Uterus (tissue), 4 donors: ENCODE data around the gene TIMMDC1. TPM values are rescaled to one million over a fixed set of nuclear protein-coding genes. Genes with fewer than 3 reads are reported as not detected.
A peak's percentile ranks its signal among the peaks of the same experiment; 100 is the strongest.

Experiments used
- DNase-seq, 2 donors: peaks; one replicate each; pipeline ENCODE4 v3.0.0-alpha.2; 2019 to 2020
- H3K27ac ChIP-seq, 2 donors: fragments of 200-600 bp; sonication (generic); 1 replicate in 1 of 2; 2 replicates in 1 of 2; pipeline ENCODE4 v1.5.1; 2016 to 2018
- H3K27me3 ChIP-seq, 2 donors: fragments of 200-600 bp; sonication (generic); one replicate each; pipeline ENCODE4 v1.5.1; 2018 to 2019; ENCODE audit warnings: control low read depth in 1 of 2
- H3K36me3 ChIP-seq, 2 donors: fragments of 200-600 bp; sonication (generic); one replicate each; pipeline ENCODE4 v1.5.1; 2019; ENCODE audit warnings: control low read depth in 1 of 2
- H3K4me1 ChIP-seq, 2 donors: fragments of 200-600 bp; sonication (generic); one replicate each; pipeline ENCODE4 v1.5.1; 2018 to 2019; ENCODE audit warnings: control low read depth in 1 of 2
- H3K4me3 ChIP-seq, 2 donors: fragments of 200-600 bp; sonication (generic); 1 replicate in 1 of 2; 2 replicates in 1 of 2; pipeline ENCODE4 v1.5.1; 2018 to 2019; ENCODE audit warnings: mild to moderate bottlenecking in 1 of 2
- H3K9me3 ChIP-seq, 2 donors: fragments of 200-600 bp; sonication (generic); one replicate each; pipeline ENCODE4 v1.5.1; 2019; ENCODE audit warnings: control low read depth in 1 of 2
- POLR2A ChIP-seq, 2 donors: fragments of 450-650 bp; IDR thresholded peaks; one replicate each; pipeline ENCODE4 v1.6.1; 2016; ENCODE audit warnings: antibody characterized with exemption in 2 of 2, mild to moderate bottlenecking in 1 of 2, moderate library complexity in 1 of 2
- intact Hi-C: fragments of 100-400 bp; cut with DNase I; formaldehyde crosslinking; loops from one replicate; pipeline ENCODE4 v1.15.1; 2023; ENCODE audit warnings: low total_unique reads
- total RNA-seq, 4 donors: library from RNA; depleted of rRNA in 3 of 4; stranded (reverse); fragments of >200 nt in 3 of 4; gene quantifications; one replicate each; pipeline versions ENCODE4 v1.1.0 to v1.2.4, GENCODE V29; 2014 to 2023
- TF ChIP-seq, protein P1 (sequence below), 4 experiments: fragments of 200-600 bp in 2 of 4; fragments of 450-650 bp in 2 of 4; sonication (generic) in 2 of 4; IDR thresholded peaks; one replicate each; pipeline ENCODE4 v1.5.1; 2016 to 2019; ENCODE audit warnings: antibody characterized with exemption in 4 of 4, mild to moderate bottlenecking in 2 of 4, moderate library complexity in 1 of 4
- donor health status: DM: yes; HTN: yes; CAD: no.

The TIMMDC1 gene
- total RNA-seq, 4 donors from 2014 or later, result 15.1 to 83.4 (median 31.4) TPM

DNA sequence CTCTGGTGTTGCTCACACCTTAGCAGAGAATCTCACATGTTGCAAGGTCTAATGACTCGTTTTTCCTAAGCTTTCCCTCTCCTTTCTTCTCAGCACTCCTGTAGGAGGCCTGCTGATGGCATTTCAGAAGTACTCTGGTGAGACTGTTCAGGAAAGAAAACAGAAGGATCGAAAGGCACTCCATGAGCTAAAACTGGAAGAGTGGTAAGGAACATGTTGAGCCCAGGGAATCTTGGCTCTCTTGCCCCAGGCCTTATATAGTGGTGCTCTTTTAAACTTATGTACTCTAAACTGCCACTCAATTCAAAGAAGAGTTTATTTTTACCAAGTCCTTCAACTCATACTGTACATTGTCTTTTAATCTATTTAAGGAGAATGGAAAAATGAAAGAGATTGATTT lies 18.8 kb downstream of the TIMMDC1 start:
- DNase-seq, result no peak
- Histone ChIP-seq H3K36me3 (no peaks in the 10 kb centered on the region), H3K27me3 (no peaks in the 10 kb centered on the region), H3K4me1 (no peaks in the 10 kb centered on the region), H3K9me3 (no peaks in the 10 kb centered on the region), H3K27ac (no peak overlapping the region), H3K4me3 (no peak overlapping the region)
- no peak for TF ChIP-seq POLR2A (IDR thresholded peaks at IDR 0.05)
- TF ChIP-seq, protein P1, sequence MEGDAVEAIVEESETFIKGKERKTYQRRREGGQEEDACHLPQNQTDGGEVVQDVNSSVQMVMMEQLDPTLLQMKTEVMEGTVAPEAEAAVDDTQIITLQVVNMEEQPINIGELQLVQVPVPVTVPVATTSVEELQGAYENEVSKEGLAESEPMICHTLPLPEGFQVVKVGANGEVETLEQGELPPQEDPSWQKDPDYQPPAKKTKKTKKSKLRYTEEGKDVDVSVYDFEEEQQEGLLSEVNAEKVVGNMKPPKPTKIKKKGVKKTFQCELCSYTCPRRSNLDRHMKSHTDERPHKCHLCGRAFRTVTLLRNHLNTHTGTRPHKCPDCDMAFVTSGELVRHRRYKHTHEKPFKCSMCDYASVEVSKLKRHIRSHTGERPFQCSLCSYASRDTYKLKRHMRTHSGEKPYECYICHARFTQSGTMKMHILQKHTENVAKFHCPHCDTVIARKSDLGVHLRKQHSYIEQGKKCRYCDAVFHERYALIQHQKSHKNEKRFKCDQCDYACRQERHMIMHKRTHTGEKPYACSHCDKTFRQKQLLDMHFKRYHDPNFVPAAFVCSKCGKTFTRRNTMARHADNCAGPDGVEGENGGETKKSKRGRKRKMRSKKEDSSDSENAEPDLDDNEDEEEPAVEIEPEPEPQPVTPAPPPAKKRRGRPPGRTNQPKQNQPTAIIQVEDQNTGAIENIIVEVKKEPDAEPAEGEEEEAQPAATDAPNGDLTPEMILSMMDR (IDR thresholded peaks at IDR 0.05), result no peak
- intact Hi-C loops, result no loop called here

DNA sequence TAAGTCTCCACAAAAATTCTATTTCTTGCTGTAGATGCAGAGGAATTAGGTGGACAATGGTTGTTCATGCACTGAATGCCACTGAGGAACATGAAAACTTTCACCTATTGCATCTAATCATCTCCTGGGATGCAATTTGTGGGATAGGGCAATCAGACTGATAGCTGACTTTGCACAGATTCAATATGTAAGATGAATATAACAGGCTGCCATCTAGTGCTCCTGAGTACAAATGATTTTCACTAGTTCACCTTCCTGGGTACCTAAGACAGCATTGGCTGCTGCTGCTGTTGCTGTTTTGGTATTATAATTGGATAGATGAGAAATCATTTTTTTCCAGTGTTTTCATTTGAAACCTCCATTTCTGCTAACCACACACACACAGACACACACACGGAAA lies 19.7 kb downstream of the TIMMDC1 start:
- no peaks in the 10 kb centered on the region for H3K27me3 ChIP-seq
- DNase-seq, result no peak
- no peaks in the 10 kb centered on the region for H3K9me3 ChIP-seq
- TF ChIP-seq POLR2A (IDR thresholded peaks at IDR 0.05), result no peak
- TF ChIP-seq, protein P1 (IDR thresholded peaks at IDR 0.05), result no peak
- no peak overlapping the region for H3K27ac ChIP-seq
- H3K4me1 ChIP-seq, result no peaks in the 10 kb centered on the region
- no peaks in the 10 kb centered on the region for H3K36me3 ChIP-seq
- no peak overlapping the region for H3K4me3 ChIP-seq
- intact Hi-C loops, result no loop called here

DNA sequence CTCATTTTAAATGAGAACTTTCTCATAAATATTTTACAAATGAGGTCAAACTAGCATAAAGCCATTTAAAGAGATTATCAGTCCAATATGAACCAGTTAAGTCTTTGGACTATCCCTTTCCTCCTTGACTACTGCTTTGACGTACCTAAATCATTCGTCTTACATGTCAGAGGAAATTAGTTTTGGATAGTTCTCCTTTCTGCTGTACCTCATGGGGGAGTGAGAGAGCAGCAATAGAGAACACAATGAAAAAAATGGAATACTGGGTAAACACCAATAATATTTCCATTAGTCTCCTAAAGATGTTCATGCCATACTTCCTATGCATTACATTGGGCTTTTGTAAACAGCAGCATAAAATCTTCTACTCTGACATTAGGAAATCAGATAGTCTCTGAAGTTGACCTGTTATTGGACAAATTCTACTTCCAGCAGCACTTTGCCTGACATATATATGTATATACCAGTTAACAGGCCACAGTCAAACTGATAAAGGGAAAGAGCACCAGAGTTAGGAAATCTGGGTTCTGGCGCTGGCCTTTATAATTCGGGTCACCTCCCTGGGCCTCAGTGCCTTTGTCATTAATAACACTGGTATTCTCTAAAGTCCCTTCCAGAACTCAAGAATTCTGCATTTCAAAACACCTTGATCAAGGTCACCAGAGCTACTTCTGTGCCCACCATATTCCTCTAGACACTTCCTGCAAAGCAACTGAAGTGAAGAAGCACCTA lies 26.8 kb downstream of the TIMMDC1 start:
- no peak for TF ChIP-seq POLR2A (IDR thresholded peaks at IDR 0.05)
- TF ChIP-seq, protein P1 (IDR thresholded peaks at IDR 0.05), result peak in 3 of 4 experiments; percentile 19 to 33 (median 33)
- intact Hi-C loops, result no loop called here
- Histone ChIP-seq H3K27me3 (no peaks in the 10 kb centered on the region), H3K9me3 (no peaks in the 10 kb centered on the region), H3K4me3 (no peak overlapping the region), H3K36me3 (no peaks in the 10 kb centered on the region), H3K27ac (no peak overlapping the region), H3K4me1 (no peaks in the 10 kb centered on the region)
- no peak for DNase-seq

DNA sequence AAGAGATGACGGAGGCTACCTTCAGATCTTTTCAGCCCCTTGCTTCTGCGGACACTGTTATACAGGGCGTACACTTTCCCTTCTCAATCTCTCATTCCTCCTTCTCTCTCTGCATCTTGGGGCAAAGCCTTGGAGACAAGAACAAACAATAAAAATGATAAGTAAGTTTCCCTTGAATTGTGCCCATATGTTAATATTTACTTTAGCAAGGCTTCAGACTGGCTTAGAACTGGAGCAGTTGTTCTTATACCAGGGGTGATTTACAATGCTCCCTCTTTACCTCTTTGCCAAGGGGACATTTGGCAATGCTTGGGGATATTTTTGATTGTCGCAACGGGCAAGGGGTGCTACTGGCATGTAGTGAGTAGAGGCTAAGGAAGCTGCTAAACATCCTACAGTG lies 29.4 kb downstream of the TIMMDC1 start:
- Histone ChIP-seq H3K4me3 (no peak overlapping the region), H3K9me3 (no peaks in the 10 kb centered on the region), H3K36me3 (no peaks in the 10 kb centered on the region), H3K4me1 (no peaks in the 10 kb centered on the region), H3K27ac (no peak overlapping the region), H3K27me3 (no peaks in the 10 kb centered on the region)
- intact Hi-C loops, result no loop called here
- no peak for TF ChIP-seq POLR2A (IDR thresholded peaks at IDR 0.05)
- no peak for DNase-seq

DNA sequence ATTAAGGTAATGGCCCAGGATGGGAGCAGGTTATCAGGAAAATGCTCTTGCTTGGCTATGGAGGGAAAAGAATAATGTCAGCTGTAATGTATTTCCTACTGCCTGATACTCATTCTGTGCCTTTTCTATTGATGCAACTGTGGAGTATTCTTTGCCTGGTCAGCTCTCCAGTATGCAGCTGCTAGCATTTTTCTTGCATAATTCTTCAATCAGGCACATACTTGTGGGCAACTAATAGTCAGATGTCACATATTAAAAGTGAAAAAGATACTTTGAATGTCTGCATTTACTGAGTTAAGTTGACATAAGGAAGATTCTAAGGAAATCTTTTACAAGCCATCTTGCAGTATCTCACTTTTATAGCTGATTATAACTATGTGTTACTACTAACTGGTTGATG lies 31.5 kb downstream of the TIMMDC1 start:
- TF ChIP-seq POLR2A (IDR thresholded peaks at IDR 0.05), result no peak
- TF ChIP-seq, protein P1 (IDR thresholded peaks at IDR 0.05), result no peak
- Histone ChIP-seq H3K4me1 (no peaks in the 10 kb centered on the region), H3K27me3 (no peaks in the 10 kb centered on the region), H3K9me3 (no peaks in the 10 kb centered on the region), H3K27ac (no peak overlapping the region), H3K36me3 (no peaks in the 10 kb centered on the region), H3K4me3 (no peak overlapping the region)
- no peak for DNase-seq
- intact Hi-C loops, result no loop called here
